Measurements from ENCODE around the gene CYP2A6.
A peak's percentile ranks its signal among the peaks of the same experiment; 100 is the strongest.

The CYP2A6 gene

DNA sequence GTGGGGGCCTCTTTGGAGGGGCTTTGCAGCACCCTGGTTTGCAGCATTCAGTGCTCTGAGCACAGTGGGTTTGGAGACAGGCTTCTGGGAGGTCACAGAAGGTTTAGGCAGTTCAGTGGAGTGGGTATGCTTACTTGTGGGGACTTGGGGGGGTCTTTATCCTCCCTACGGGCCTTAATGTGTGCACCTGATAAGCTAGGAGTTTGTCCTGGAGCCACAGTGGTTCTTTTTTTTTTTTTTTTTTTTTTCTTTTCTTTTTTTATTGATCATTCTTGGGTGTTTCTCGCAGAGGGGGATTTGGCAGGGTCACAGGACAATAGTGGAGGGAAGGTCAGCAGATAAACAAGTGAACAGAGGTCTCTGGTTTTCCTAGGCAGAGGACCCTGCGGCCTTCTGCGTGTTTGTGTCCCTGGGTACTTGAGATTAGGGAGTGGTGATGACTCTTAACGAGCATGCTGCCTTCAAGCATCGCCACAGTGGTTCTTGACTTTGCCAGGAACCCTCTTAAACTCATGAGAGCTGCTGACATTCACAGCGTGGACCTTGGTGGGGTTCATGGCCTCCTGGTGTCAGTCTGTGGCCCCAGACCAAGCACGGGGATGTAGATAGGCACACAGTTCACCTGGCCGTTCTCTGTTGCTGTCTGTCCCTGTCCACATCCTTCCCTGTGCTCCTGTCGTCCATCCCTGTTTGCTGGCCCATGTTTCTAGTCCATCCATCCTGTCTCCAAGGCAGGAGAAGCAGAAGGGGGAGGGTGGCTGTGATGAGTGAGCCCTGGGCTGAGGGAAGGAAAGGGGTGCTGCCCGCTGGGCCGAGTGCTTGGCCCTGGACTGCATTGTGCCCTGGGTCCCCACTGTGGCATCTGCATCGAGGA, 48.6 kb downstream of the CYP2A6 start:
- no peak for DNase-seq

DNA sequence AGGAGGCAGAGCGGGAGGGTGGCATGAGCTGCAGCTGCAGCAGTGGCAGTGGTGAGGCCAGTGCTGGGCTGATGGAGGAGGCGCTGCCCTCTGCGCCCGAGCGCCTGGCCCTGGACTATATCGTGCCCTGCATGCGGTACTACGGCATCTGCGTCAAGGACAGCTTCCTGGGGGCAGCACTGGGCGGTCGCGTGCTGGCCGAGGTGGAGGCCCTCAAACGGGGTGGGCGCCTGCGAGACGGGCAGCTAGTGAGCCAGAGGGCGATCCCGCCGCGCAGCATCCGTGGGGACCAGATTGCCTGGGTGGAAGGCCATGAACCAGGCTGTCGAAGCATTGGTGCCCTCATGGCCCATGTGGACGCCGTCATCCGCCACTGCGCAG, 49.3 kb downstream of the CYP2A6 start:
- DNase-seq: no peak

DNA sequence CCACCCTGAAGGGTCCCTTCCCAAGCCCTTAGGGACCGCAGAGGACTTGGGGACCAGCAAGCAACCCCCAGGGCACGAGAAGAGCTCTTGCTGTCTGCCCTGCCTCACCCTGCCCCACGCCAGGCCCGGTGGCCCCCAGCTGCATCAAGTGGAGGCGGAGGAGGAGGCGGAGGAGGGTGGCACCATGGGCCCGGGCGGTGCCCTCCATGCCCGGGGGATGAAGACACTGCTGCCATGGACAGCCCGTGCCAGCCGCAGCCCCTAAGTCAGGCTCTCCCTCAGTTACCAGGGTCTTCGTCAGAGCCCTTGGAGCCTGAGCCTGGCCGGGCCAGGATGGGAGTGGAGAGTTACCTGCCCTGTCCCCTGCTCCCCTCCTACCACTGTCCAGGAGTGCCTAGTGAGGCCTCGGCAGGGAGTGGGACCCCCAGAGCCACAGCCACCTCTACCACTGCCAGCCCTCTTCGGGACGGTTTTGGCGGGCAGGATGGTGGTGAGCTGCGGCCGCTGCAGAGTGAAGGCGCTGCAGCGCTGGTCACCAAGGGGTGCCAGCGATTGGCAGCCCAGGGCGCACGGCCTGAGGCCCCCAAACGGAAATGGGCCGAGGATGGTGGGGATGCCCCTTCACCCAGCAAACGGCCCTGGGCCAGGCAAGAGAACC, 49.8 kb downstream of the CYP2A6 start:
- no peak for DNase-seq

DNA sequence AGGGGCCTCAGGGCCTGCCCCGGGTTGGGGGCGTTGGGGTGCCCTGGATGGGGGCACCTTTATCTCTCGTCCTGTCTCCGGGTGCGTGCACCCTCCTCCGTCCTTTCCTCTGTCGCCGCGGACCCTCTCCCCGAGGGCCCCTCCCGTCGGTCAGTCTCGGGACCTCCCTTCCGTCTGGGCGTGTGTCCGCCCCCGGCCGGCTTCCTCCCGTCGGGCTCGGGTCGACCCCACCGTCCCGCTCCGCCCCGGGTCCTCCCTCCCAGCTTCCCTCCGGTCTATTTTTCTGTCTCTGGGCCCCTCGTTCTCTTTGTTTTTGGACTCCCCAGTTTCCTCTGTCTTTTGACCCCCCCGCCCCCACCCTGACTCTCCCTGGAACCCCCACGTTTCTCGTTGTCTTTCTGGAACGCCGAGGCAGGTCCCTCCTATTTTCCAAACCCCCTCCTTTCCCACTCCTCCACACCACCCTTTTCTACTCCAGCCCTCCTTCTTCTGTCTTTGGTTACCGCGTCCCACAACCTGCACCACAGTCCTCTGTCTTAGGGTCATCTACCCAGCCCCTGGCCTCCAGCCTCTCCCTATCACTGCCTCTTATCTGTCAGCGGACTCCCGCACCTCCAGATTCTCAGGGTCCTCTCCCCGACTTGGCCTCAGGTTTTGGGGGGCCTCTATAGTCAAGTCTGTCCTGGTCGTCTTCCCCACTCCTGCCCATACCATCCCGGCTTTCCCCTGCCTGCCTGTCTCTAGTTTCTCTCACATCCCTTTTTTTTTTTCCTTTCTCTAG, 50.5 kb downstream of the CYP2A6 start:
- no peak for DNase-seq

DNA sequence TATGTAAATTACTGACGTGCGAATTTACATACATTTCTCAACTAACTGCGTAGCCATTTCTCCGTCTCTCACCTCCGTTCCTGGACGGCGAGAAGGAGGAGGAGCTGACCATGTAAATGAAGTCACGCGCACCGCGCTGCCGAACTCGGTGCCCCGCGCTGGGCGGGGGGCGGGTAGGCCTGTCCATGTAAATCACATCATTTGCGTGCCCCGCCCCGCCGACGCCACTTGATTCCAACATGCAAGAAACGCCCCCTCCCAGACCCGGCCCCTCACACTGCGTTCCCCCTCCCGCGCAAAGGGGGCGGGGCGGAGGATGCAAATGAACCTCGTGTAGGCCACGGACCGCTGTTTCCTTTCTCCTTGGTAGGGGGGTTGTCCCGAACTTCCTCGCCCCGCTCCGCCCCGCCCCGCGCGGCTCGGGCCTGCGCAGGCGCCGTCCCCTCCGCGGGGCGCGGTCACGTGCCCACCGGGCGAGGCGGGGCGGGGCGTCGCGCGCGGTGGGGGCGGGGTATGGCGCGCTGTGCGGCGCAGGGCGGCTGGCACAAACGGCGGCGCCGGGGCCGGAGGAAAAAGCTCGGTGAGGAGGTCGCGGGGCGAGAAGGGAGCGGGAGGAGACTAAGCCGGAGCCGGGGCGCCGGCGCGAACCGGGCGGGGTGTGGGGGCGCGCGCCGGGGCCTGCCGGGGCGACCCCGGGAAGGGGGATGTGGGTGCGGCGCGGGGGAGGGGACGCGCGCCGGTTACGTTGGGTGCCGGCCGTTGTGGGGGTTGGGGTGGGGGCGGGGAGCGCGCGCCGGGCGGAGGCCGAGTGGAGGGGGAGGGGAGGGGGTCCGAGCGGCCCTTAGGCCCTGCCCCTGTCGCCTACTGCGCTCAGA, 51.3 kb downstream of the CYP2A6 start, which contains the start of gene EGLN2:
Gene EGLN2, plus strand, starts transcription at position 509 of the 875 bp plus-strand sequence. CDS start 1,382 bp downstream, outside the sequence.
- peak; percentile 100 for DNase-seq

DNA sequence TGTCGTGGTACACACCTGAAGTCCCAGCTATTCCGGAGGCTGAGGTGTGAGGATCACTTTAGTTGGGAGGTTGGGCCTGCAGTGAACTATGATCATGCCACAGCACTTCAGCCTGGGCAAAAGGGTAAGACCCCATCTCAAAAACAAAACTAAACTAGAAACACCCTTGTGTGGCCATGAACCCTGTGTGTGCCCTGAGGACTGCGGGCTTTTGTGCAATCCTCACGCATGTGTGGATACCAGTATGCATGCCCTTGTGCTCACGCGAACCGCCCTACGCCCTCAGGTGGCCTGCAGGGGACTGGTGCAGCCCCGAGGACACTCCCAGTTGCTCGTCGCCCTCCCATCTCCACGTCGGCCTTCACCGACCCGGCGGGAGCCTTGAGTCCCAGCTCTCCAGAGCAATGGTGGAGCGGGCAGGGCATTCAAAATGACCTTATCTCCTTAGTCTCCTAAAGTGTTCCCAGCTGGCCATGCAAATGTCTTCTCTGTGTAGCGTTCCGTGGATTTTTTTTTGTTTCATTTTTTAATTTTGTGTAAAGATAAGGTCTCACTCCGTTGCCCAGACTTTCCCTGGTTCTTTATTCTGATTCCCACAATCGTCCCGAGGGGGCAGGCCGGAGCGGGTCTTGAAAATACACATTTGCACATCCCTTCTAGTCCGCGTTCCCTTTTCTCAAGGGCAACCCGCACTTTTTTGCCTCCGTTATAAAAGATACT, 52.1 kb downstream of the CYP2A6 start:
- peak; percentile 54 for DNase-seq

DNA sequence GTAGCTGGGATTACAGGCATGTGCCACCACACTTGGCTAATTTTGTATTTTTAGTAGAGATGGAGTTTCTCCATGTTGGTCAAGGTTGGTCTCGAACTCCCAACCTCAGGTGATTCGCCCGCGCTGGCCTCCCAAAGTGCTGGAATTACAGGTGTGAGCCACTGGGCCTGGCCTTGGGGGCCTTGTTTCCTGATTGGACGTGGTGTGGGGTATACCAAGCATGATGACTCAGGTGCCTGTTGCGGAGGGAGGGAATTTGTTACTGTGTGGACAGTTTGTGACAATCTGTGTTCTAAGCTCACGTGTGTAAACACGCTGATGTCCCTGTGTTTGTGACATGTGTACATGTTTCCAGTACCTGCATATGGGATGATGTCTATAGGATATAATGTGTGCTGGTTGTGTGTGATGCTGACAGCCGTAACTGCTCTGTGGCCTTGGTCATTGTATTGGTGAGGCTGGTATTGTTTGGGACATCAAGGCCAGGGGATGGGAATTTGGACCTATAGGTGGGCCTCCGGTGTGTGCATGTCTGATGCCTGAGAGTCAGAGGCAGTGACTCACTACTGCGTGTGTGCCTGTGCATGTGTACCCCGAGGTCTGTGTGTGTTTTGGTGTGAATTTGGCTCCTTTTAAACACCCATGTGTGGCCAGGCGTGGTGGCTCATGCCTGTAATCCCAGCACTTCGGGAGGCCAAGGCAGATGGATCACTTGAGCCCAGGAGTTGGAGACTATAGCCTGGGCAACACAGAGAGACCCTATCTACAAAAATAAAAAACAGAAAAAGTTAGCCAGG, 52.9 kb downstream of the CYP2A6 start:
- DNase-seq: no peak
